Hematopoietic multipotent progenitor cell treated with erythropoietin and hydrocortisone succinate and interleukin-3 and kit ligand, for 6 days (in vitro differentiated cells): ENCODE measurements around the gene MRPS15.
A peak's percentile ranks its signal among the peaks of the same experiment; 100 is the strongest.

Experiments used
- DNase-seq: peaks from one replicate; pipeline ENCODE4 v3.0.0-alpha.2; 2015

The MRPS15 gene

DNA sequence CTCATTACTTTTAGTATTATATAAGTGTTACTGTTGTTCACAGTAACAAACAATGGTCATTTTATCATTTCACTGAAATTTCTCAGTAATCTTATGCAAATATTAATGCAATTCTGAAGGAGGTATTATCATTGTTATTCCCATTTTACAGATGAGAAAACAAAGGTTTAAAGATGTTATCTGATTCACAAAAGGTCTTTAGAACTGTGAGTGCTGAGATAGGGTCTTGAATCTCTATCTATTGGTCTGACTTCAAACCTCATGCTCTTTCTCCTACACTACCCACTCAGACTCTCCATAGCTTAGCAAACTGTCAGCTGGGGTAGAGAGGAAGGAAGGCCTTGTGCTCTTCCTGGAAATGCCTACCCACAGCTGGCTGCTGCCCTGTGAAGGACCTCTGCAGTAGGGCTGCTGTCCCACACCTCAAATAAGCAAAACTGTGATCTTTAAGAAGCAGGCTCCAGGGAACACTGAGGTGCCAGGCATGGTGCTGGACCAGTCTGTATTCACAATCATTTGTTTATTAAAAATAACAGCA is 7.7 kb downstream of the MRPS15 start:
- no peak for DNase-seq

DNA sequence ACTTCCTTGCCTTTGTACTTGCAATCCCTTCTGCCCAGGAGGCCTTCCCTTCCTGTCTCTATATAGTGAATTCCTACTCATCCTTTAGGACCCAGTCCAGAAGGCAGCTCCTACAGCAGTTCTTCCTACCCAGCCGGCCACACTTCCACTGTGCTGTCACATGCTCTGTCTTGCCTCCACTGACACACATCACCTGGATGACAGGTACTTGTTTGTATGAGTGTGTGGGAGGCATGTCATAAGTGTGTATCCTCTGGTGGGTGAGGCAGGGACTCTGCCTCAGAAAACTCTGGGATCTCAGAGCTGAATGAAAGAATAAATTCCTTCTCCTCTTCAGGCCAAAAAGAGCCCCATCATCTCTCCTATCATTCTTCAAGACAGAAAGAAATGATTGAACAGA is 8.8 kb downstream of the MRPS15 start:
- no peak for DNase-seq

DNA sequence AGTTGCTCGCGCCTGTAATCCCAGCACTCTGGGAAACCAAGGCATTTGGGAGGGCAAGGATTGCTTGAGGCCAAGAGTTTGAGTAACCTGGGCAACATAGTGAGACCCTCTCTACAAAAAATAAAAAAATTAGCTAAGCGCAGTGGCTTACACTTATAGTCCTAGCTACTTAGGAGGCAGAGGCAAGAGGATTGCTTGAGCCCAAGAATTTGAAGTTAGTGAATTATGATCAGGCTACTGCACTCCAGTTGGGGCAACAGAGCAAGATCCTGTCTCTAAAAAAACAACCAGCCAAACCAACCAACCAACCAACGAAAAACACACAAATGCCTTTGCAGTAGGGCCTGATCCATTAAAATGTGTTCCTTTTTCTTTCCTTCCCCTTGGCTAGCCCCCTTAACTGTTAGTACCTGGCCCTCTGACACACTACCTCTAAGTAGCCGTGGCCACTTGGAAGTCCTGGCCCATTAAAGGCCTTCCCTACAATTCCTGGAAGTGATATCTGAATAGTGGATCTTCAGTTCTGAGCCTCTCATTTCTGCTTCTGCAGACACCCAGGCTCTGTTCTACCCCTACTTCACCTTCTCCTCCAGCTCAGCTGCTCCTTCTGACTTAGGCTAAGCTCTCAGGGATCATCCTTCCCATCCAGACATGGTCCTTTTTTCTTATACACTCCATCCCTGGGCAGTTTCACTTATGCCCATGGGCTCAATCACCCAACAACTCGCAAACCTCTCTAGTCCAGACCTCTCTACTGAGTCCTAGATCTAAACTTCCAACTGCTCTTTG is 10.4 kb downstream of the MRPS15 start:
- DNase-seq: no peak

DNA sequence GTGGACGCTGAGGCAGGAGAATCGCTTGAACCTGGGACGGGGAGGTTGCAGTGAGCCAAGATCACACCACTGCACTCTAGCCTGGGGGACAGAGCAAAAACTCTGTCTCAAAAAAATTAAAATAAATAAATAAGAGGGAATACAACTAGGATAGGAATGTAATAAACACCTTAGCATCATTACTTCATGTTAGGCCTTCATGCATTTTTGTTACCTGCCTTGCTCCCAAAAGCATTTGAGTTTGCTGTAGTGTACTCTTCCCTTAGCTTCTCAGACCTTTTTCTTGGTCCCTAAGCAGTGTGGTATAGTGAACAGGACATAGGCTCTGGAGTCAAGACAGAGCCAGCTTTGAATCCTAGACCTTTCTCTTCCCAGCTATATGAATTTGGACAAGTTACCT is 11.1 kb downstream of the MRPS15 start:
- no peak for DNase-seq

DNA sequence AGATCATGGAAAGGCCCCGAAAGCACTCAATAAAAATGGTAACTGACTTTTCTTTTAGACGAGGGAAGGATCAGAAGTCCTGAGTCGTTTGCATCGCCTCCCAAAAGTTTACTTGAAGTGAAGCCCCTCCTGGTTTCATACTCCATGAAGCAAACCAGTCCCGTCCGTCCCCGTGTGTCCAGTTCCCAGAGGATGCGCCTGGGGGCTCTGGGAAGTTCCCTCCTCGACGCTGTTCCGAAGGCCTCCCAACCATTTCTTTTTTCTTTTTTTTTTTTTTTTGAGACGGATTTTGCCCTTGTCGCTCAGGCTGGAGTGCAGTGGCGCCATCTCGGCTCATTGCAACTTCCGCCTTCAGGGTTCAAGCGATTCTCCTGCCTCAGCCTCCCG is 13.3 kb downstream of the MRPS15 start:
- no peak for DNase-seq

DNA sequence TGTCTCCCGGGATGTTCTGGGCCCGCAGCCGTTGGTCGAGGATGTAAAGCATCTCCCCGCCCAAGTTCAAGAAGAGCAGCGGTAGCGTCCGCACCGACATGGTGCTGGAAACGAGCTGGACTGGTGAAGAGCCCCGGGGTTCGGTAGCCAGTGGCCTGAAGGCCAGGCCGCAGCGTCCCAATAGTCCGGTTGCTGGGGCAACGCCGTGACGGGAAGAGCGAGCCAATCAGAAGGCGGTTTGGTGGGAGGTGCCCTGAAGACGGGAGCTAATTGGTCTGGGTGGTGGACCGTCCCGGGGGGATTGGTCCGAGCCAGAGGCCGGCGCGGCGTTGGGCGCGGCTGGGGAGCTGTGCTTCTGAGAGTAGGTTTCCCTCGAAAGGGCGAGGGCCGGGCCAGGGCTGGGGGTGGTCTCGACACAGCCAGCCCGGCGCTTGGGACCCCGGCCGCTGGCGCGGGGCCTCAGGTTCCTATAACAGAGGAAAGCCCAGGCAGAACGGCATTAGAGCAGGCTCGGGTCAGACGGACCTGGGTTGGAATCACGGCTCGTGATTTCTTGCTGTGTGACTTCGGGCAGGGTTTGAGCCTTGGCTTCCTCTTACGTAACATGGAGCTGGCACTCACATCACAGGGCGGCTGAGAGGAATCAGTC is 13.8 kb downstream of the MRPS15 start, which contains the start of gene OSCP1:
OSCP1 (minus strand) TSS at position 182 of the 649 bp plus-strand sequence; CDS start at position 100, 82 bp downstream.
- DNase-seq: peak; percentile 97

DNA sequence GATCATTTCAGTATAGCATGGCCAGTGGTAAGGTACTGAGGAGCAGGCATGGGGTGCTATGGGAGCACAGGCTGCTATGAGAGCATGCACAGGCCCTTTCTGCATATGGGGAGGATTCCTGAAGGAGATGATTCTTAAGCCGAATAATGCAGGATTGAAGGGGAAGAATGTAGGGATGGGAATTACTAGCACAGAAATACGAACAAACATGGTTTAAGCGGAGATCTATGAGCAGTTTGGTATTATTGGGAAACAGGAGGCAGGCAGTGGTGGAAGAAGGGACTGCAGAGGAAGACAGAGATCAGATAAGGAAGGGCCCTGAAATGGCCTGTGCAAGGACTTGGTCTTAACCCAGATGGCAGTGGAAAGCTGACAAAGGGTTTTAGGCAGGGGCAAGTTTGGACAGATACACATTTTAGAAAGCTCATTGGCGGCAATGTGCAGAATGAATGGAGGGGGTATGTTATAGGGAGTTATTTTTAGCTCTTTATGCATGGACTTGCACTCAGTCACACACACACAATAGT is 15.6 kb downstream of the MRPS15 start:
- DNase-seq: peak; percentile 74

DNA sequence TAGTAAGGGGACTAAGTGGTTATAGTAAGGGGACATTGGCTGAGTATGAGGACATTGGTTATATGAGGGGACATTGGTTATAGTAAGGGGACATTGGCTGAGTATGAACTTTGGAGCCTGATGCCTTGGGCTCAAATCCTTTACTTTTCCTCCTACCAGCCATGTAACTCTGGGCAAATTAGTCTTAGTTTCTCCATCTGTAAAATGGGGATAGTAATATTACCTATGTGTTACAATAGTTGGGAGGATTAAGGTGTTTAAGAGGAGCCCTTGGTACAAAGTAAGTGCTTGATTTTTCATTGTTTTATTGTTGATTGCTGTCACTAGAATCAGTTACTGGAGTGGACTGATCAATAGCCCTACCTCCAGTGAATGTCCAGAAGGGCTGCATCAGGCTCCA is 16.7 kb downstream of the MRPS15 start:
- no peak for DNase-seq

DNA sequence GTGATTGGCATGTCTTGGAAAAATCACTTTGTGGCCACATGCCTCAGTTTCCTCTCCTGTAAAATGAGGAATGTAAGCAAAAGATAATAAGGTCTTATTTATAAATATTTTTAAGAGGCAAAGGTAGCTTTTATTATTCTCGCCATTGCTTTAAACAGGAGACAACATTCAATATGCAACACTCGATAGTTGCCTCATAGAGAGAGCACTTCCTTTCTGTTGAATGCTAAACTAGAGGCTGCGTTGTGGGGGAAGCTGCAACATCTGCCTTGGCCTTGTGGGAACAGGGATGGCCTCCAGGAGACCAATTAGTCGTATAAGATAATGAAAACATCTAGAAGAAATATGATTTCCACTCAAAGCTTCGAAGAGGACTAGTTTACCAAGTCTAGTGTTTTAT is 17.4 kb downstream of the MRPS15 start:
- peak; percentile 47 for DNase-seq

DNA sequence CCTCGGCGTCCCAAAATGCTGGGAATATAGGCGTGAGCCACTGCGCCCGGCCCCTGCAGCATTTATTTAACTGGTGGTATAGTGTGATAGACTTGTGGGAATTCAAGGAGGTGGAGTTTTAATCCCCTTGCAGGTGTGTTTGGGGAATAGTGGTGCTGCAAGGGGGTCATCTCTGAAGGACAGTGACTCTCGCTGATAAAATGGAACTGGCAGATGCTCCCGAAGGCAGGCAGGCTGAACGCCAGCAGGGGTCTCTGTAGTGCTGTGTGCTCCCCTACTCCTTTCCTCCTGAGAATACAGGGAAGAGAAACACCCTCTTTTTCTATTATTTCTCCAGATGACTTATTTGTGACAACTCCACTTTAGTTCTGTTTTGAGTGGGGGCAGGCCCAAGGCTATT is 17.9 kb downstream of the MRPS15 start:
- peak; percentile 76 for DNase-seq

DNA sequence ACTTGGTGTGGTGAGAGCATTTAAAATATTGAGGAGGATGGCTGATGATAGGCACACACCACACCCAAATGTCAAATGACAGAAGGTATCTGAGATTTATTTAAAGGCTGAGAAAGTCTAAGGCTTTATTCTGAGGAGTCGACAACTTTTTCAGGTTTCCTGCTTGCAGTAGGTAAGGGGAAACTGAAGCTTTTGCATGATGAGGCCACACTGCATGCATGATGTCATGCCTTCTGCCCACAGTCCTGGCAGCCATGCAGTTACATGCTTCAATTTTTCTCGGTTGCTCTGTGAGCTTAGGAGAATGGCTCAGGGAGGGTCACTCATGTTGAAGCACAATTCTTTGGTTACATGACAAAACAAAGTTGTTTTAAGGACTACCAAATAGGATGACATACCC is 20.9 kb downstream of the MRPS15 start:
- no peak for DNase-seq

DNA sequence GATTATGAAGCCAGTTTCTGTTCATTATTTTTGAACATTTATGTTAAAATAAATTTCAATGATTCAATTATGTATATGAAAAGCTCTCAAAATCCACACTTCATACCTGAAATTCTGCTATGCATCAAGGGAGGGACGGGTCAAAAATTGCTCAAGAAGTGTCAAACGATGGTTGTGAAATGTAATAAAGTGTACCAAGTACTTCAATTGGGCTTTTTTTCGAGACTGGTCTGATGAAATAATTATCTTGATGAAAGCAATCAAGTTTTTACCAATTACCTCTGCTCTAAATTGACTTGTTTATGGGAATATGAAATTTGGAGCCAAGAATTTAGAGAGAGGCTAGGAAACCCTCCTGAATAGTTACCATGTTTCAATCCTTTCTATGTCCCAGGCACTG is 21.8 kb downstream of the MRPS15 start:
- DNase-seq: peak; percentile 24

DNA sequence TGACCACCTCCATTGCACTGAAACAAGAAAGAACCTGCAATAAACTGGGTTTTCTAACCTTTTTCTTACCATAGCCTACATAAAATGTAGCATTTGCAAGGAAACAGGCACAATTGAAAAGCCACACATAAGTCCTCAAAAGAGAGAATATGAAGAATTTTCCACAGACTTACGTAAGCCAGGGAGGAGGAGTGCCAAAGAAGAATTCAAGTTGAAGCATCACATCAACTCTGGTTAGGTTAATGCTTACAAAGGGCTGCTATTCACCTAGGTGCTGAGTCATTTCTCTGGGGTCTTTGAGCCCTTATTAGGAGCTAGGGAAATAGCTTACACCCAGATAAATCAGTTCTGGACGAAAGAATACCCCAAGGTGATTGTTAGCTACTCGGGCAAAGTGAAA is 23.5 kb downstream of the MRPS15 start:
- DNase-seq: no peak

DNA sequence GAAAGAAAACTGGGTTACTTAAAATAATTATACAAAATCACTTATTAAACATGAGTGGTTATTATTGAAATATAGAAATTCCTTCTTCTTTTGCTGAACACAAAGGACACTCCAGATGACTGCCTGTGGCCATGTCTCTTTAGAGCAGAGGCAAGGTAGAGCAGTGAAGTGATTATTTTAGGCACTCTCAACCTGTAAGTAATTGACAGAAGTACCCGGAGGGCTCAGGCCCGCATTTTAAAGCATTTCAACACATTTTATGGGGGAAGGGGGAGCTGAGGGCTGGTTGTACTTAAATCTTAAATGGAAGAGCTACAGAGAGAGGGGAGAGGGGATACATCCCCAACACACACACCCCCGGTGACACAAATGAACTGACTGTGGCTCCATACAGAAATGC is 24.1 kb downstream of the MRPS15 start:
- no peak for DNase-seq

DNA sequence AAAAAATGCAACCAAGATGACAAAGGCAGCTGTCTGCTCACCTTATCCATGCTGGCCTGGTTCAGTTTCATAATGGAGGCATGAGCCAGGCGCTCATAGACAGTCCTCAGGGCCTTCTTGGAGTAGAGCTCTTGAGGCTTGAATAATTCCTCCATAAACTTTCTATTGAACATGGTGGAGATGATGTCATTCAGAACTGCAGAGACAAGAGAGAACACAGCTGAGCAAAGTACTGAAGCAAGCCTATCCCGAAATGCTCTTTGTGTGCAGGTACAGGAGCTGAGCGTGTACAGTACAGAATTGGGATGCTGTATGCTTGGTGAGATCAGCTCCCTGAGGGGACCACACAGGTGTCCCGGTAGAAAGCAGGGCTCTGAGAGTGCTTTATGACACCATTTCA is 25.5 kb downstream of the MRPS15 start:
- DNase-seq: no peak

DNA sequence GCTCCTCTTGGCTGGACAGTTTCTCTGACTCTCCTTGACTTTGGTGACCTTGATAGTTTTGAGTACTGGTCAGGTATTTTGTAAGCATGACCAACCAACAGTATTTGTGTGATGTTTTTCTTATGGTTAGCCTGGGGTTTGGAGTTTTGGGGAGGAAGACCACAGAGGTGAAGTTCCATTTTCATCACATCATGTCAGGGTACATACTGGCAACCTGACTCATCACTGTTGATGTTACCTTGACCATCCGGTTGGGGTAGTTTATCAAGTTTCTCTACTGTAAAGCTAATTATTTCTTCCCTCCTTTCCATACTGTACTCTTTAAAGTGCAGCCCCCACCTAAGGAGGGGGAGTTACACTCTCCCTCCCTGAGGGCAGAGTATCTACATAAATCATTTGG is 27.4 kb downstream of the MRPS15 start:
- DNase-seq: no peak

DNA sequence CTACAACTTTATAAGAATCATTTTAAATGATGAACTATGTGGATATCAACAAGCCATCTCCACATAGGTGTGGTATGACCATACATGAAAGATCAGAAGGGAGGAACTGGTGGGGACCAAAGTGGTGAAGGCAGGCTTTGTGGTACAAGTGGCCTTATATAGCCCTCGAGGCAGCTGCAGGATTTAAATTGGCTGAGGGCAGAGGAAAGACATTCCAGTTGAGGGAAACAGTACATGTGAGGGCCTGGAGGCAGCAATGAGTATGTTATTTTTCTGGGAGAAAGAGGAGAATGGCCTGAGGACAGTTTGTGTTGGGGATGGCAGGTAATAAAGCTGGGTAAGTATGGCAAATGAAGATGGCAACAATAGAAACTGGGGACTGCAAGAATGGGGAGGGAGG is 31.1 kb downstream of the MRPS15 start:
- DNase-seq: no peak

DNA sequence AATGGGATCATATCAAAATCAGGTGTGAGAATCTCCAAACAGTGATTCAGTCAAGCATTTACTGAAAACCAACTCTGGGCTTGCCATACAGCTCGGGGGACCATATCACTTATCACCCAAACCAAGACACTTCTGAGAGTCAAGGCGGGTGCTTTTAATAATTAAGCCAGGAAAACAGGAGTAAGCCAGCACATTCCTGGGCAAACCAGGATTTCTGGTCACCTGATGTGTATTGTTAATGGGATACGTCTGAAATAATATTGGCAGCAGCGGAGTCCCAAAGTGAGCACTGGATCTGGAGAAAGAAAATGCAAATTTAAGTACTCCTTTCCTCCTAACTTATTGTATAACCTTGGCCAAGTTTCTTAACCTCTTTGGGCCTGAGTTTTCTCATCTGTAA is 31.6 kb downstream of the MRPS15 start:
- DNase-seq: no peak

DNA sequence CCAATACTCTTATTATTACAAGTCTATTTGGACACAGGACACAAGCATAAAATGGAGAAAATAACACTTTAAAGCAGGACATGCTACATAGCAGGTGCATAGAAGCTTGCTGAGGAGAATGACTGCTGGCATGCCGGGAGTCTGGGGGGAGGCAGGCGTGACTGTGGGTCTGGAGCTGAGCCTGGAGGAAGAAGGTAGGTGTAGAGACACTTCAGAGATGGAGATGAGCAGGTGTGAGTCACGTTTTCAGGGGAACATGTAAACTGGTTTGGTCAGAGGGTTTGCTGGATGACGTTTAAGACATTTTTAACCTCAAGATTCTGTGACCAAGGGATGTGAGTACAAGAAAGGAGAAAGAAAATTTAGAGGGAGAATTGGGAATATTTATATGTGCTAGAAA is 38.4 kb downstream of the MRPS15 start:
- DNase-seq: no peak

DNA sequence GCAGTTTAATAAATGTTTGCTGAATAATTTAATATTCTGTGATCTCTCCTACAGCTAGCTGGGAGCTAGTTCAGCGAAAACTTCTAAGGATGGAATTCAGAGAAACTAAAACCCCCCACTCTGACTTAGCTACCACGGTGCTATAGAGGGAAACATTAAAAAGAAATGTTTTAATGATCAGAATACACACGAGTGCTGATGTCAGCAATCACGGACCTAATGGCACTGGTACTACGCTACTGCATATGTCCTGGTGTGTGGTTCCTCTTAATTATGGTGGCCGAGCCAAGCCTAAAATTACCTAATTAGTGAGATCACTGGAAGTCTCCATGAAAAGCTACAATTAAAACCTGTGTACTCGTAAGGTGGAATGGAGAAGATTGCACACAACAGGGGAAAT is 42.5 kb downstream of the MRPS15 start:
- no peak for DNase-seq

DNA sequence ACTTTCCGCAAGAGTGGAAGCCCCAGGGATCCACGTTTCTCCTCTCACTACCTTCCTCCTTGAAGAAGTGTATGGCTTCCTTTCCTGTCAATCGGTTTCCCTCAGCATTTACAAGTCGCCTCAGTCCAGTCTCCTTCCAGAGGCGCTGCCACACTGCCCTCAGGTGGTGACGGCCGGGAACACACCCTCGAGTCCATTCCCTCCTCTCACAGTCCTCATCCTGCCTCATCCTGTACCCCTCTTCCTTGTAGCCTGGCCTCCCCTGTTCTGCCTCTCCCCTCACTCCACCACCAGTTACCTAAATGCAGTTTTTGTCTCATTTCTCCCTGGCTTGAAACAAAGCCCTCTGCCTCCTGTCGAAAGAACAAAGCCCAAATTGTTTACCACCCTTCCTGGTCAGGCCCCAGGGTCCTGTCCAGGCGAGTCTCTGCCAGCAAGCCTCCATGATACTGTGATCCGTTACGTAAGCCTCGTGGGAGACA is 43.3 kb downstream of the MRPS15 start:
- DNase-seq: peak; percentile 91

DNA sequence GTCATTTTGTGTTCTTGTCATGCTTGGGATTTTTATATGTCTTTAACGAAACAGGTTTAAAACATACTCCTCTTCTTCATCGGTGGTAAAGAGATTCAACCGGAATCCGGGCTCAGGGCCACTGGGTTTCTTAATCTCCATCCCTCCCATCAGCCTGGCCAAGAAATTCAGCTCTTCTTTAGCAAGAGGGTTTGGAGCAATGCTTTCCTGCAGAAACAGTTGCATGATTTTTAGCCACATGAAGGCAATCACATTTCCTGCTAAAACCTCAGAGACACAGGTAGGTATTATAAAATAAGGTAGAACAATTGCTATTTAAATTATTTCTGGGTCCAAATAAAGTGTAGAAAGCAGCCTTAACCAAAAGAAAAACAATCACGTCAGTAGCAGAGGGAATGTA is 43.8 kb downstream of the MRPS15 start:
- no peak for DNase-seq

DNA sequence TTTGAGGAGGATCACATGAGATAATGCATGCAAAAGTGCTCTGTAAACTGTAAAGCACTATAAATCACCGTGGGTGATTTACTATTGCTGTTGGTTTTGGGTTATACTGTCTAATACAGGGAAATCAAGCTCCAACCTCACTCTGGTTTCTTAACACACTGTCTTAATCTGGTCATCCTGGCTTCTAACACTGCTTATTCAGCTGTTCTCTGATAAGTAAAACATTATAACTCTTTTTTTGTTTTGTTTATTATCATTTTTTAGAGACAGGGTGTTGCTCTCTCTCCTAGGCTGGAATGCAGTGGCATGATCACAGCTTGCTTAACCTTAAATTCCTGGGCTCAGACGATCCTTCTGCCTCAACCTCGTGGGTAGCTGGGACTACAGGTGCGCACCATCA is 44.6 kb downstream of the MRPS15 start:
- DNase-seq: no peak

DNA sequence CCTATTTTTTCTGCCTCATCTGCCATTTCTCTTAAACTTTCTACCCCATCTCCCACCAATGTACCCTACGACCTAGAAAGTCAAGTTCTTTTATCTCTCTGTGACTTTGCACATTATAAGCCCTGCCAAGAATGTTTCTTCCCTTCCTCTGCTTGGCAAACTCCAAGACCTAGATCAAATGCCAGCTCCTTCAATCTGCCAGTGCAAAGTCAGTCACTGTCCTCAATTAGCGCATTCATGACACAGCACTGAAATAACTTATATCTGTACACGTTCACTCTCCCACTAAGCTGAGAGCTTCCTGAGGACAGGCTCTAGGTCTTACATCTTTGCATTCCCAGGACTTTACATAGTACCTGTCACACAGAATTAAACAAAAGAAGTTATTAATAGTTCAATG is 45.0 kb downstream of the MRPS15 start:
- no peak for DNase-seq
